ENCODE results near the gene IZUMO2.

IZUMO2 gene

DNA sequence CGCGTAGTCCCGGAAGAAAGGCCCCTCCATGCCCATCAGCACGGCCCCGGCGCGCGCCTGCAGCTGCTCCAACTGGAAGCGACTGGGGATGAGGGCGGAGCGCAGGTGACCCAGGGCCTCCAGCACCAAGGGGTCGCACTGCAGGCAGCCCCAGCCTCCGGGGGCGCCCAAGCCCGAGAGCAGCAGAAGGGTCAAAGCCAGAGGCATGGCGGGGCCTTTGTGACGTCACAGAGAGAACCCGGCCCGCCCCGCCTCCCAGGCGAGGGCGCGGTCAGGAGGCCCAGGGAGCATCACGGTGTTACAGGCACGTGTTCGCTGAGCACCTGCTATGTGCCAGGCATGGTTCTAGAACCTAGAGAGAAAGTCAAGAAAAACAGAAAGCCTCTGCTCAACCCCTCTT, at the start of gene IZUMO2:
Gene IZUMO2 (minus strand): TSS at position 294 of the 400 bp plus-strand sequence. CDS start 87 bp downstream, at position 207.
- H3K4me3 ChIP-seq (ENCODE audit: low read depth, low read length) = no peak within 1 kb of the TSS

DNA sequence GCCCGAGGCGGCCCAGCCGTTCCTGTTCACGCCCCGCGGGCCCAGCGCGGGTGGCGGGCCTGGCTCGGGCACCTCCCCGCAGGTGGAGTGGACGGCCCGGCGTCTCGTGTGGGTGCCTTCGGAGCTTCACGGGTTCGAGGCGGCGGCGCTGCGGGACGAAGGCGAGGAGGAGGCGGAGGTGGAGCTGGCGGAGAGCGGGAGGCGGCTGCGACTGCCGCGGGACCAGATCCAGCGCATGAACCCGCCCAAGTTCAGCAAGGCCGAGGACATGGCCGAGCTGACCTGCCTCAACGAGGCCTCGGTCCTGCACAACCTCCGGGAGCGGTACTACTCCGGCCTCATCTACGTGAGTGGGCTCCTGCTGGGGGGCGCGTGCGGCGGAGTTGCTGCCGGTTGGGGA, 47.3 kb upstream of the IZUMO2 start:
- H3K4me3 ChIP-seq (ENCODE audit: low read depth, low read length) = no peak overlapping the region

DNA sequence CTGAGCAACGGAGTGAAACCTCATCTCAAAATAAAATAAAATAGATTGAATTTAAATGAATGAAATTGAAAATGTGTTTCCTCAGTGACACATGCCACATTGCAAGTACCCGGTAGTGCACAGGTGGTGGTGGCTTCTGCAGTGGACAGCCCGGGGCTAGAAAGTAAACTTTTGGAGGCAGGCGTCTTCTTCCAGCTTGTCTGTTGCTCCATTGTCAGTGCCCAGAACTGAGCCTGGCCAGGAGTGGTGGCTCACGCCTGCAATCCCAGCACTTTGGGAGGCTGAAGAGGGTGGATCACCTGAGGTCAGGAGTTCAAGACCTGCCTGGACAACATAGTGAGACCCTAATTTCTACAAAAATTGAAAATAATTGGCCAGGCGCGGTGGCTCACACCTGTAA, 46.0 kb upstream of the IZUMO2 start:
- H3K4me3 ChIP-seq (ENCODE audit: low read depth, low read length) = no peak overlapping the region

DNA sequence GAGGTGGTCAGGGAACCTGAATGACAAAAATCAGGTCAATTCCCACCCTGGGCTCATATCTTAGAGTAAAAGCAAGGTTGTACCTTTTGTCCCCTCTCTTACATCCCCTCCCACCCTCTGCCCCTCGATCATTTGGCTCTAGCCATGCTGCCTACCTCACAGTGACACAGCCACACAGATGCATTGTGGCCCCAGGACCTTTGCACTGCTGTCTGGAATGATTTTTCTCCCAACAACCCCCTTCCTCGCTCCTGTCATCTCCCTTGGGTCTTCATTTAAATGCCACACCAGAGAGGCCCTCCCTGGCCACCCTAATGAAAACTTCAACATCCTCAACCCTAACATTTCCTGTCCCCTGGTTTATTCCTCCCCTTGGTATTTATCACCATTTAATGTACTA, 44.6 kb upstream of the IZUMO2 start:
- H3K4me3 ChIP-seq (ENCODE audit: low read depth, low read length) = no peak overlapping the region

DNA sequence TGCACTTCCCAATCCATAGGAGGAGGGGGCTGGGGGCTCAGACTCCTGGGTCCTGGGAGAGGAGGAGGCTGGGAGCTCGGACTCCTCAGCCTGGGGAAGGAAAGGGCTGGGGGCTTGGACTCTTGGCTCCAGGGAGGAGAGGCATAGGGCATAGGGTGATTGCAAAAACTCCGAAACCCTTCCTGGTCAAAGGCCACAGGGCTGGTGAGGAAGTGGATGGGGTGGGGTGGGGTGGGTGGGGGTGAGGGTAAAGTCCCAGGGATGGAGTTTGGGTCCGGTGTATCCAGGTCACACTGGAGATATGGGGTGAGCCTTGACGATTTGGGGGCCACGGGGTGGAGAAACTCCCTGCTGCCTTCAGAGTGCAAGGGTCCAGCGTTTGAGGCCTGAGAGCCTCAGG, 43.1 kb upstream of the IZUMO2 start:
- no peak overlapping the region for H3K4me3 ChIP-seq (ENCODE audit: low read depth, low read length)

DNA sequence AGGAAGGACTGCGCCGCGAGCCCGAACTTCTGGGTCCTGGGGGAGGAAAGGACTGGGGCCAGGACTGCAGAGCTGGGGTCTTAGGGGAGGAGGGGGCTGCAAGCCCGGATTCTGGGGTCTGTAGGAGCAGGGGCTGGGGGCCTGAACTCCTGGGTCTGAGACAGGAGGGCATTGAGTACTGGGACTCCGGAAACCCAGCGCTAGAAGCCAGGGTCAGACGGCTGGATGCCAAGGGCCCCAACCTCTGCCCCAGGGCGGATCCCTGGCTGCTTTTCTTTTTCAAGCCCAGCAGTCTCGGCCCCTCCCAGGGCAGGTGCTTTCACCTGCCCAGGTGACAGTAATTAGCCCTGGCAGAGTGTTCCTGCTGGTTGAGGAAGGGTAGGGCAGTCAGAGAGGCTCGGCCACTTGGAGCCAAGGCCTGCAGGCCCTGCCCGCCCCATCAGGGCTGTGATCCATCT, 42.6 kb upstream of the IZUMO2 start:
- peak overlapping the region; percentile 43 for H3K4me3 ChIP-seq (ENCODE audit: low read depth, low read length)

DNA sequence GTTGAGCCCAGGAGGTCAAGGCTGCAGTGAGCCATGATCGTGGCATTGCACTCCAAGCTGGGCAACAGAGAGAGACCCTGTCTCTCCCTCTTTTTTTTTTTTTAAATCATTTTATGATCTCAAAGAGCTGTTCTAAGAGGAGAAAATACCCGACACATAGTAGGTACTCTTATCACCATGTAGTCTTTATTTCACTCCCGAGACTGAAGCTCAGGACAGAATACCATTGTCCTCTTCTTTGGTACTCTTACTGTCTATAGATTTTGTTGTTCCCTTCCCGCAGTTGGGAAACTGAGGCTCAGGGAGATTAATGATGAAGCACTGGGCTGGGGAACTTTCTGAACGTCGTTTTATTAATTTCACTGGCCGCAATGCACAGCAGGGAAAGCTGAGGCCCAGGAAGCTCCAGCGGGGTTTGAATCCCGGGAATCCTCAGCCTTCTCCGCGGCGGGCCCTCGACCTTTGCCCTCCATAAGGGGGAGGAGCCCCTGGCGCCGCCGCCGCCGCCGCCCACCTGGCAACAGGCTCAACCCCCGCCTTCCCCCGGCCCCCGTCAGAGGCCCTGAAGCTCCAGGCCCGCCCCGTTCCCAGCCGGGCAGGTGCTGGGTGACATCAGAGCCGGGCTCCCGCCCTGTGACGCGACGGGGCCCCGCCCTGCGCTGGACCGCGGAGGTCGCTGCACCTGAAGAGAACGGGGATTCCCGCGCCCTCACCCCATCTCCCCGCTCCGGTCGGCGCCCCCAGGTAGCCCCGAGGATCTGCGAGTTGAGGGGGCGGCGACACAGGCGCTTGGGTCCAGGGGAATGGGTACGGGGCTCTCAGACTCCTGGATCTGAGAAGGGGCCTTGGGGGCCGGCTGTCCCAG, 42.0 kb upstream of the IZUMO2 start:
- peak overlapping the region; percentile 43 for H3K4me3 ChIP-seq (ENCODE audit: low read depth, low read length)

DNA sequence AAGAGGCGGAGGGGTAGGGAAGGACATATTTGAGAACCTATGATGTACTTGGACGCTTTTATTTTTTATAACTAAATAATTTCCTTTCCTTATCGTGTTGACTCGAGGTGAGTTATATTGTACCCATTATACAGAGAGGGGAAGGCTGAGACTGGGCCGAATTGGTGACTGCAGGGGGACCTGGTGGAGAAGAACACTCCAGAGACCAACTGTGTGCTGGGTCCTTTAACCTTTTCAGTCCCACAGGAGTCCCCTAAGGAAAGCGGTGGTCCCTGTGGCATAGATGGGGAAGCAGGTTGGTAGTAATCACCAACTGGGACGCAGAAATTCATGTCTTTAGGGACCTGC, 41.0 kb upstream of the IZUMO2 start:
- no peak overlapping the region for H3K4me3 ChIP-seq (ENCODE audit: low read depth, low read length)

DNA sequence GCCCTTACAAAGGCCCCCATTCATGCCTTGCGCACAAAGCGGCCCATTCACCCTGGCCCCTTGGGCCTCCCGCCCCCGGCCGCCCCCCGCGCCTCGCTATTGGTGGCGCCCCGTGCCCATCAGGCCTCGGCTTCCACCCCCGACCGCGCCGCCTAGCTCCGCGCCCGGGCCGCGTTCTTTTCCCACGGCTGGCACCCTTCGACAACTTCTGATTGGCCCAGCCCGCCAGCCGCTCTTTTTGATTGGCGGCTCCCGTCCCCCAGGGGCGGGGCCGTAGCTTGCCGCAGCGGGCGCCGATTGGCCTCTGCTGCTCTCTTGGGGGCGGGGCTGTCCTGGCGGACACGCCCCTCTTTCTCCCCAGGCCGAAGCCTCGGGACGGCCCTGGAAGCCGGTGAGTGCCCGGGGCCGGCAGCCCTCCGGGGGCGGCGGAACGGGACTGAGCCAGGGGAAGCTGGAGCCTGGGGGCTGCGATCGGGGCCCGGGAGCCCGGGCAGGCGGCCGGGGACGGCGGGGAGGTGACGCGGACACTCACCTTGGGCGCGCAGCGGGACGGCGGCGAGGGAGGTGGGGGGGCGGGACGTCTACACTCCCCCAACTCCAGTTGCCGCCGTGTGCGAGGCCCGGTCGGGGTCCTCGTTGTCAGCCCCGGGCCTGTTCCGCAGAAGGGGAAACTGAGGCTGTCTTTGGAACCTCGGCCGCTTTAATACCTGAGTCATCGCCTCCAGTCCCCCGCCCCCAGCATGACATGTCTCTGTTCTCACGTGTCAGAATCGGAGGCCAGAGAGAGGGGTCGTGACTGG, 40.4 kb upstream of the IZUMO2 start, which contains the start of gene MYH14:
Gene MYH14 (plus strand): TSS at position 342 of the 800 bp plus-strand sequence. CDS start 6,744 bp downstream, outside the sequence.
- H3K4me3 ChIP-seq (ENCODE audit: low read depth, low read length) = peak within 1 kb of the TSS; percentile 39

DNA sequence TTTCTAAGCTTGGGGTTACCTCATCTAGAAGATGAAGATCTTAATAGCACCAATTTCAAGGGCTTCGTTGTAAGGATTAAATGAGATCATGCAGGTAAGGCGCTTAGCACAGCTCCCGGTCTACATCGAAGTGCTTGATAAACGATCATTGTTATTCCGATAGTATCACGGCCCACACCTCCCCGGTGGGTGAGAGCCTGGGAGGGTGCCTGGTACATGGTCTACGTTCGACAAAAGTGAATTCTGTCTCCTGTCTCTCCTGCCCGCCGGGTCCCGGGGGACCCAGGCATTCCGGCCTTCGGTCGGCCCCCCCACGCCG, 39.8 kb upstream of the IZUMO2 start:
- no peak overlapping the region for H3K4me3 ChIP-seq (ENCODE audit: low read depth, low read length)

DNA sequence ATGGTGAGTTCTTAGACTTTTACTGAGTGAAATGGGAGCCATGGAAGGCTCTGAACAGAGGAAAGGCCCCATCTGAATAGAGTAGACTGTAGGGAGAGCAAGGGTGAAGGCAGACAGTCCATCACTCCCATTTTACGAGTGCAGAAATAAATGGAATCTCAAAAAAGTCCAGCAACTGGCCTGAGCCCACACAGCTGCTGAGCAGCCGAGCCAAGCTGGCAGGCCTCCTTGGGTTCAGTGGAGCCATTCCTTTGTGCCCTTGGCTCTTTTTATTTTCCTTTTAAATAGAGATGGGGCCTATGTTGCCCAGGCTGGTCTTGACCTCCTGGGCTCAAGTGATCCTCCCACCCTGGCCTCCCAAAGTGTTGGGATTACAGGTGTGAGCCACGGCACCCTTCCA, 39.3 kb upstream of the IZUMO2 start:
- no peak overlapping the region for H3K4me3 ChIP-seq (ENCODE audit: low read depth, low read length)

DNA sequence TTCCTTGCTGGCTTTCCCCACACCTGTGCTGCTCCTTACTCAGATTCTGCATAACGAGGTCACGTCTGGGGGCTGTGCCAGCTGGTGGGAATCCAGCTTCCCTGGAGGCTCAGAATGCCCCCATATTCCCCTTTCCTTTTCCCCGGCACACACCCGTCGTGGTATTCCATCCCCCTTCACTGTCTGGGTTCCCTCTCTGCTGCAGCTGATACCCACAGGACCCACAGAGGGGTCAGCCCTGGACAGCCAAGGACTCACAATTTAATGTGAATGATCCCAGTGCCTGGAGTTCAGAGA, 36.1 kb upstream of the IZUMO2 start:
- no peak overlapping the region for H3K4me3 ChIP-seq (ENCODE audit: low read depth, low read length)

DNA sequence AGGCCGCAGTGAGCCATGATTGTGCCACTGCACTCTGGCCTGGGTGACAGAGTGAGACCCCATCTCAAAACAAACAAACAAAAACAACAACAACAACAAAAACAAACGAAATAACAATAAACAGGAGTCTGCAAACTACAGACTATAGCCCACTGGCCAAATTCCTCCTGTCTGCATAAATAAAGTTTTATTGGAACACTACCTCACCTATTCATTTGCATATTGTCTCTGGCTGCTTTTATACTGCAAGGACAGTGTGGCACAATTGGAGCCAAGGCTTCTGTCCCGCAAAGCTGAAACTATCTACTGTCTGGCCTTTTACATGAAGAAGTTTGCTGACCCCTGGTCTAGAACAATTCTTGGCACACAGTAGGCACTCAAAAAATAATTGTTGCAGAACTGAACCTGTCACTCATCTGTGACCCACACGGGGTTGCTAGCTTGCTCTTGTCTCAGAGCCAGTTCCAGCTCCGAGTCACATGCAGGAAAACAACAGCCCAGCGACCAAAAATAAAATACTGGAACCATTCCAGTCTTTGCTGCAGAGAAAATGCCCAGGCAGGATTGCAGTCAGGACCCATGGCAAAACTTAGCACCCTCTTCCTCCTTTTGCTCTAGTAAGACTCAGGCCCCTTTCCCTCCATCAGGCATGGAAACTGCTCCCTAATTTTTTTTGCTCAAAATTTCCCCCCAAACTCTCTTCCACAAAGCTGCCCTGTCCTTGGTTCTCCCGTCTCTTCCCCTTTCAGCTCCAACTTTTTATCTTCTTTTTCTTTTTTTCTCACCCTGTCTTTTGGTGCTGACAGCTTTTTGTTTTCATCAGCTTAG, 35.6 kb upstream of the IZUMO2 start:
- no peak overlapping the region for H3K4me3 ChIP-seq (ENCODE audit: low read depth, low read length)

DNA sequence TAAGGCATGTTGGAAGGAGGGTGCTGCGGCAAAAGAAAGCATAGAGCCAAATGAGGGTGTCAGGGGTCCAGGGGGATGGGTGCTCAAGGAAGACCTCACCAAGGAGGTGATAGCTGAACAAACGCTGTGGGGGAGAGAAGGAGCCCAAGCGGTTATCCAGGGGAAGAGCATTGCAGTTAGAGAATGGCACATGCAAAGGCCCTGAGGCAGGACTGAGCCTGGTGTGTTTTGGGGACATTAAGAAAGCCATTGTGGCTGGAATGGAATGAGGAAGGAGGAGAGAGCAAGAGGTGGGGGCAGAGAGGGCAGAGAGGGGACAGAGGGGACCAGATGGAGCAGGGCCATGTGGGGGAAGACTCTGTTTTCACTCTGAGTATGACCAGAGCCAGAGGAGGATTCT, 34.3 kb upstream of the IZUMO2 start:
- H3K4me3 ChIP-seq (ENCODE audit: low read depth, low read length) = no peak overlapping the region

DNA sequence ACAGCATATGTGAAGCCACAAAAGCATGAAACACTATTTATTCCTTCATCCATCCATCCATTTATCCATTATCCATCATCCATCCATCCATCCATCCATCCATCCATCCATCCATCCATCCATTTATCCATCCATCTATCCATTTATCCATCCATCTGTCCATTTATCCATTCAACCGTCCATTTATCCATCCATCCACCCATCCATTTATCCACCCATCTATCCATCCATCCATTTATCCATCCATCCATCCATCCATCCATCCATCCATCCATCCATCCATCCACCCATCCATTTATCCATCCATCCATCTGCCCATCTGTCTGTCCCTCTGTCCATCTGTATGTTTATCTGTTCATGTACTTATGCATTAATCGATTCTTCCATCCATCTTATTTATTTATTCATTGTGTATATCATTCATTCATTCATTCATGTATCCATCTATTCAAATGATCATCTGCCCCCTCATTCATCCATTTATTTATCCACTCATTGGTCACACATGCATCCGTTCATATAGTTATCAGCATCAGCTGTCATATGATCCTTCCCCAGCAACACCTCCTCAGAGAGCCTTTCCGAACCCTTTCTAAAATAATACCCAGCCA, 33.3 kb upstream of the IZUMO2 start:
- H3K4me3 ChIP-seq (ENCODE audit: low read depth, low read length) = no peak overlapping the region

DNA sequence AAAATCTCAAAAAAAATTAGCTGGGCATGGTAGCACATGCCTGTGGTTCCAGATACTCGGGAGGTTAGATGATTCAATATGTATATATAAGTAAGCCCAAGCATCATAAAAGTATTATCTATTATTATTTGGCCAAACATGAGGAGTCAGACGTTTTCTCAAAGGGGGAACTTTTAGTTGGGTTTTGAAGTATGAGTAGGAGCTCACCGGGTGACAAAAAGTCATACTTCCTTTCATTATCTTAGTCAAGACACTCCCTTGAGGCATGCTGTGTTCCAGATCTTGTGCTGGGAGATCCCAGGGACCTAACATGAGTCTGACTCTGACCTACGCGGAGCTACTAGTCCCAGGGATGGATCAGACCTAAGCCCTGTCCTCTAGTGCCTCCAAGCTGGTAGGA, 32.1 kb upstream of the IZUMO2 start:
- H3K4me3 ChIP-seq (ENCODE audit: low read depth, low read length) = no peak overlapping the region

DNA sequence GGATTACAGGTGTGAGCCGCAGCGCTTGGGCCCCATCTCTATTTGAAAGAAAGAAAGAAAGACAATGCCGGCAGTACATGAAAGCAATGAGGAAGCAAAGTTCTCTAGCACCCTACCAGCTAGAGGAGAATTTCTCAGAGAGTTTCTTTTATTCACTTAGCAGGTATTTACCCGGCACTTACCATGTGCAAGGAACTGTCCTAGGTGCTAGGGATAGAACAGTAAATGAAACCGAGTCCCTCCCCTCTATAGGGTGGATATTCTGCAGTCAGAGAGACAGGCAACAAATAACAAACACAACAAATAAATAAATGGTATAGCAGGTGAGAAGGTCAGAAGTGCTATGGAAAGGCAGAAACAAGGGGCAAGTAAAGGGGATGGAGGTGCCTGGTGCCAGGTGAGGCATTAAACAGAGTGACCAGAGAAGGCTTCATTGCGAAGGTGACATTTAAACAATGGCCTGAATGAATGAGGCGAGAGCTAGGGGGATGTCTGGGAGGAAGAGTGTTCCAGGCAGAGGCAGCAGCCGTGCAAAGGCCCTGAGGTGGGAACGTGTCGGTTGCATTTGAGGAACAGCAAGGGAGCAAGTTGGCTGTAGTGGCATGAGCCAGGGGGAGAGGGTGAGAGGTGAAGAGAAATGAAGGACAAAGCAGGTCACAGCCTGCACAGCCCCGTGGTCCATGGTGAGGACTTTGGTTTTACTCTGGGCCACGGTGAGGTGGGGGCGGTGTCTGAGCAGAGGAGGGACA, 29.6 kb upstream of the IZUMO2 start:
- H3K4me3 ChIP-seq (ENCODE audit: low read depth, low read length) = no peak overlapping the region

DNA sequence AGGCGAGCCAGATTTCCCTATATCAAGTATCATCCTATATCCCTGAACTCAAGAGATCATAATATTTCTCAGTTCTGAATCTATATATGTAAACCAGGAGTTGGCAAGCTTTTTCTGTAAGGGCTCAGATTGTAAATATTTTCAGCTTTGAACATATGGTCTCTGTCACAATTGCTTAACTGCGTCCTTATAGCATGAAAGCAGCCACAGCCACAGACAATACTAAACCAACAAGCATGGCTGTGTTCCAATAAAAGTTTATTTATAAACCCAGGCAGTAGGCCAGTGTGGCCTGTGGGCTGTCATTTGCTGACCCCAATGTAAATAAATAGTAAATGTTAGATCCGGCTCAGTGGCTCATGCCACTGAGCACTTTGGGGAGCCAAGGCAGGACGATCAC, 28.1 kb upstream of the IZUMO2 start:
- H3K4me3 ChIP-seq (ENCODE audit: low read depth, low read length) = no peak overlapping the region

DNA sequence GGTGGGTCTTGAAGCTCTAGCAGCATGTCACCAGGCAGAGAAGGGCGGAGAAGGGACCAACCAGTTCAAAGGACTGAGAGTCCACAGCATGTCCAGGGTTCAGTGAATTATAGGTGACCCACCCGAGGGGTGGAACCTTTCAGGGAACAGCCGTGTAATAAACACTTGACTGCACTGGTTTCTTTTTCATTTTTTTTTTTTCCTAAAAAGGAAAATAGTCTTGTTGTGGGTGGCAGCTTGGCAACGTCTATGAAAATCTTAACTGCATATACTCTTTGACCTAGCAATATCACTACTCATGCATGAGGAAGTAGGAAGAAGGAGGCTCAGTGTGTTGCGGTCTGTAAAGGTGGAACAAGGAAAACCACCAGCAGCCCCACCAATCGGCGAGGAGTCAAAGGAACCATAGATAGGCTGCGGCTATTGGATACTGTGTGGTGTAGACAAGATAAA, 27.4 kb upstream of the IZUMO2 start:
- H3K4me3 ChIP-seq (ENCODE audit: low read depth, low read length) = no peak overlapping the region

DNA sequence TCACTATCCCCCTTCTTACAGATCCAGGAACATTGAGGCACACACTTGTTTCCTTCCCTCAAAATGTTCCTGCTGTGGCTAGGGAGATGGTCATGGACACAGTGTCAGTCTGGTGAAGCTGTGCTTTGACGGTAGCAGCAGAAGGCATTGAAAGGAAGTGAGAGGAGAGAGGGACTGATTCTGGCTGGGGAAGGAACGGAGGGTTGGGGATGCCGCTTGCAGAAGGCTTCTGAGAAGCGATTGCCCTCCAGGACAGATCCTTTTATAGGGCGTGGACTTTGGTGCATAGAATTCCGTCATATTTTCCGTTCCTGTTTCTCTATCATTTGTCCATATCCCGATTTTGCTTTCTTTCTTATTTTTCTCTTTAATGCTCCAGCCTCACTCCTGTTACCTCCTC, 26.2 kb upstream of the IZUMO2 start:
- no peak overlapping the region for H3K4me3 ChIP-seq (ENCODE audit: low read depth, low read length)
